Measurements from ENCODE around the gene FANCD2. TPM values are rescaled to one million over a fixed set of nuclear protein-coding genes. Genes with fewer than 3 reads are reported as not detected.

Gene FANCD2

GRCh38 chr3:10150987-10151386, 124.8 kb downstream of the FANCD2 start:
- no peaks in the 10 kb centered on the region for H3K4me1 ChIP-seq (ENCODE audit: control insufficient read depth, insufficient read depth, low read length)
- H3K36me3 ChIP-seq (ENCODE audit: insufficient read depth, low read length) = peaks cover 38% of the 10 kb centered on the region
- H3K9ac ChIP-seq (ENCODE audit: low read depth, low read length) = no peak overlapping the region
- no peak overlapping the region for H3K4me2 ChIP-seq (ENCODE audit: low read length)
- H3K4me3 ChIP-seq (ENCODE audit: low read length) = no peak overlapping the region
- no peaks in the 10 kb centered on the region for H3K27me3 ChIP-seq (ENCODE audit: control insufficient read depth, insufficient read depth, low read length)
- no peaks in the 10 kb centered on the region for H3K9me3 ChIP-seq (replicated peaks; ENCODE audit: low read length)

Small RNA genes within 50 kb of the gene (small RNA-seq; reads per million reads assigned to genes)
- gene CYCSP10 (not detected), gene RNU6-670P (not detected)

All from skeletal muscle satellite cell (primary cell).